ENCODE results near the gene CORO1C. TPM values are rescaled to one million over a fixed set of nuclear protein-coding genes. Genes with fewer than 3 reads are reported as not detected.

Gene CORO1C
- total and polyA plus RNA-seq, 9 of the 15 experiments (the other 6 are each of a cell fraction or from before 2014, with no cell fraction given) = 55.2 to 280 (median 150) TPM

DNA sequence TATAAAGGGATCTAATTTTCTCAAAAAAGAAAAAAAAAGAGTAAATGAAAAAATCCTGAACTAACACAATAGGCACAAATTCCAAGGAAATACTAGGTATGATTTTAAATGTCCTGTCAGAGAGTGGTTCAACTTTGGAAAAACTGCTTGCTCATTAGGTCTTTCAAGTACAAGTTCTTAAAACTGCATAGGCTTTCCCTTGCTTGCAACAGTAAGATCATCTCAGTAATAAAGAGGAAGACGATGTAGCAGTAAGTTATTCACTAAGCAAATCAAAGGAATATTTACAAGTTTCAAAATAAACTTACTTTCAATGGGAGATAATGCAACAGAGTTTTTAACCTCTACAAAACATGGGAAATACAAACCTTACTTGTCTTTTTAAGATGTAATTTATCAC, 21.6 kb downstream of the CORO1C start:
- in situ Hi-C loops (cut with MboI) = no loop called here
- no peak overlapping the region for H3K4me2 ChIP-seq (ENCODE audit: insufficient read depth, low read length)
- TF ChIP-seq ZNF445 (CRISPR knock-in tag; IDR thresholded peaks at IDR 0.05; ENCODE audit: low read depth) (no peak), SMARCC2 (IDR thresholded peaks at IDR 0.05; ENCODE audit: low read depth) (no peak), MEF2A (IDR thresholded peaks at IDR 0.05; ENCODE audit: control insufficient read depth, low read depth, low read length) (no peak), GABPA (tag; conservative IDR thresholded peaks at IDR 0.05; ENCODE audit: low read depth) (no peak), HNRNPLL (IDR thresholded peaks at IDR 0.05; ENCODE audit: low read depth, low read length, poor library complexity, severe bottlenecking) (no peak), BRF1 (IDR thresholded peaks at IDR 0.05; ENCODE audit: borderline replicate concordance, extremely low read depth, insufficient read length) (no peak), HCFC1 (IDR thresholded peaks at IDR 0.05; ENCODE audit: low read depth, low read length) (no peak), KDM4B (IDR thresholded peaks at IDR 0.05; ENCODE audit: borderline replicate concordance in 2 of 2, low read depth in 1 of 2) (no peak), PCBP2 (IDR thresholded peaks at IDR 0.05; ENCODE audit: low read depth, low read length, poor library complexity, severe bottlenecking) (no peak), HDAC3 (IDR thresholded peaks at IDR 0.05; ENCODE audit: borderline replicate concordance, partially characterized antibody) (no peak)
- TF ChIP-seq, protein P1, sequence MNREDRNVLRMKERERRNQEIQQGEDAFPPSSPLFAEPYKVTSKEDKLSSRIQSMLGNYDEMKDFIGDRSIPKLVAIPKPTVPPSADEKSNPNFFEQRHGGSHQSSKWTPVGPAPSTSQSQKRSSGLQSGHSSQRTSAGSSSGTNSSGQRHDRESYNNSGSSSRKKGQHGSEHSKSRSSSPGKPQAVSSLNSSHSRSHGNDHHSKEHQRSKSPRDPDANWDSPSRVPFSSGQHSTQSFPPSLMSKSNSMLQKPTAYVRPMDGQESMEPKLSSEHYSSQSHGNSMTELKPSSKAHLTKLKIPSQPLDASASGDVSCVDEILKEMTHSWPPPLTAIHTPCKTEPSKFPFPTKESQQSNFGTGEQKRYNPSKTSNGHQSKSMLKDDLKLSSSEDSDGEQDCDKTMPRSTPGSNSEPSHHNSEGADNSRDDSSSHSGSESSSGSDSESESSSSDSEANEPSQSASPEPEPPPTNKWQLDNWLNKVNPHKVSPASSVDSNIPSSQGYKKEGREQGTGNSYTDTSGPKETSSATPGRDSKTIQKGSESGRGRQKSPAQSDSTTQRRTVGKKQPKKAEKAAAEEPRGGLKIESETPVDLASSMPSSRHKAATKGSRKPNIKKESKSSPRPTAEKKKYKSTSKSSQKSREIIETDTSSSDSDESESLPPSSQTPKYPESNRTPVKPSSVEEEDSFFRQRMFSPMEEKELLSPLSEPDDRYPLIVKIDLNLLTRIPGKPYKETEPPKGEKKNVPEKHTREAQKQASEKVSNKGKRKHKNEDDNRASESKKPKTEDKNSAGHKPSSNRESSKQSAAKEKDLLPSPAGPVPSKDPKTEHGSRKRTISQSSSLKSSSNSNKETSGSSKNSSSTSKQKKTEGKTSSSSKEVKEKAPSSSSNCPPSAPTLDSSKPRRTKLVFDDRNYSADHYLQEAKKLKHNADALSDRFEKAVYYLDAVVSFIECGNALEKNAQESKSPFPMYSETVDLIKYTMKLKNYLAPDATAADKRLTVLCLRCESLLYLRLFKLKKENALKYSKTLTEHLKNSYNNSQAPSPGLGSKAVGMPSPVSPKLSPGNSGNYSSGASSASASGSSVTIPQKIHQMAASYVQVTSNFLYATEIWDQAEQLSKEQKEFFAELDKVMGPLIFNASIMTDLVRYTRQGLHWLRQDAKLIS (CRISPR knock-in tag; IDR thresholded peaks at IDR 0.05) = no peak
- TF ChIP-seq, protein P2, sequence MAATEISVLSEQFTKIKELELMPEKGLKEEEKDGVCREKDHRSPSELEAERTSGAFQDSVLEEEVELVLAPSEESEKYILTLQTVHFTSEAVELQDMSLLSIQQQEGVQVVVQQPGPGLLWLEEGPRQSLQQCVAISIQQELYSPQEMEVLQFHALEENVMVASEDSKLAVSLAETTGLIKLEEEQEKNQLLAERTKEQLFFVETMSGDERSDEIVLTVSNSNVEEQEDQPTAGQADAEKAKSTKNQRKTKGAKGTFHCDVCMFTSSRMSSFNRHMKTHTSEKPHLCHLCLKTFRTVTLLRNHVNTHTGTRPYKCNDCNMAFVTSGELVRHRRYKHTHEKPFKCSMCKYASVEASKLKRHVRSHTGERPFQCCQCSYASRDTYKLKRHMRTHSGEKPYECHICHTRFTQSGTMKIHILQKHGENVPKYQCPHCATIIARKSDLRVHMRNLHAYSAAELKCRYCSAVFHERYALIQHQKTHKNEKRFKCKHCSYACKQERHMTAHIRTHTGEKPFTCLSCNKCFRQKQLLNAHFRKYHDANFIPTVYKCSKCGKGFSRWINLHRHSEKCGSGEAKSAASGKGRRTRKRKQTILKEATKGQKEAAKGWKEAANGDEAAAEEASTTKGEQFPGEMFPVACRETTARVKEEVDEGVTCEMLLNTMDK (IDR thresholded peaks at IDR 0.05; ENCODE audit: borderline replicate concordance, insufficient read depth, low read depth, low read length, poor library complexity, severe bottlenecking) = no peak

More for the DNA sequence above, 21.6 kb downstream of the CORO1C start:
- no peak overlapping the region for H3K27ac ChIP-seq (ENCODE audit: extremely low read depth, low read depth, low read length)
- H3K4me3 ChIP-seq = no peak overlapping the region
- H3K9me3 ChIP-seq (replicated peaks; ENCODE audit: control insufficient read depth, insufficient read depth, low read depth, low read length) = no peaks in the 10 kb centered on the region
- peaks cover 26% of the 10 kb centered on the region; the same call in 2 of the 3 replicates for H3K36me3 ChIP-seq (ENCODE audit: control insufficient read depth, insufficient read depth, low read length)
- no peak for FAIRE-seq
- H4K20me1 ChIP-seq (replicated peaks; ENCODE audit: control insufficient read depth, insufficient read depth, low read length) = peaks cover 5% of the 10 kb centered on the region; the same call in 1 of the 2 replicates
- 59% methylated on average over 1 of the region's 1 CpG for WGBS (ENCODE audit: insufficient coverage, low coverage, missing lambda C conversion rate)
- H3K27me3 ChIP-seq (ENCODE audit: control insufficient read depth in 2 of 2, insufficient read depth in 2 of 2, low read length in 2 of 2) = no peaks in the 10 kb centered on the region
- no peak overlapping the region for H2AFZ ChIP-seq (ENCODE audit: low read depth, low read length)
- H3K4me1 ChIP-seq (replicated peaks in 1 of 2; ENCODE audit: control insufficient read depth in 2 of 2, insufficient read depth in 2 of 2, low read length in 2 of 2) = peaks cover 11 to 19% of the 10 kb centered on the region in 2 experiments; a peak in 4 of 5 replicates
- BruUV-seq (replicated peaks) = no TSS peak
- no peak for DNase-seq (ENCODE audit: extremely low read depth in 1 of 4, low spot score in 3 of 4)
- no peak overlapping the region for H3K9ac ChIP-seq (ENCODE audit: insufficient read depth in 1 of 2, low read depth in 2 of 2, low read length in 2 of 2)
- H3K79me2 ChIP-seq (ENCODE audit: control insufficient read depth, insufficient read depth, low read length) = peaks cover 98% of the 10 kb centered on the region
- intact Hi-C loops (cut with micrococcal nuclease) = no loop called here
- ATAC-seq = no peak
- H3K9me1 ChIP-seq (ENCODE audit: control insufficient read depth, insufficient read depth, low read length) = peaks cover 5% of the 10 kb centered on the region
- CTCF ChIA-PET (ENCODE audit: low intra/inter-chr PET ratio) = no interaction called here
- POLR2A ChIA-PET = interaction anchor here (1.0 to 3.0 kb wide), 4 partner anchors 8 to 19 kb away, joined by 3 to 17 read pairs (median 6); no protein-coding TSS in a partner anchor
